HG02884 (cell line): Measurements from ENCODE around the gene EMD.
"Not testable (repeated sequence)": the region's sequence is repeated elsewhere in the genome, so short reads cannot be mapped to it uniquely, and the experiment has no call there.

Experiments used
- ATAC-seq: cut with Tn5 transposase; IDR thresholded peaks from one replicate; pipeline ENCODE4 v1.9.1; 2021; ENCODE audit warnings: mild to moderate bottlenecking, moderate library complexity; ENCODE audit not compliant: unreplicated experiment

EMD gene

GRCh38 chrX:154389812-154390747 is 11.0 kb downstream of the EMD start:
- ATAC-seq = peak; percentile 61

GRCh38 chrX:154396363-154396762 is 17.3 kb downstream of the EMD start:
- ATAC-seq = not testable (repeated sequence)

- peak; percentile 44 for ATAC-seq
Observed at GRCh38 chrX:154396973-154397887, 18.1 kb downstream of the EMD start.

- peak; percentile 68 for ATAC-seq
Observed at GRCh38 chrX:154397888-154398667, 19.0 kb downstream of the EMD start, which contains the start of gene RPL10. RPL10 (plus strand) TSS chrX:154398377; CDS start chrX:154398520, 143 bp downstream.

- no peak for ATAC-seq
Observed at GRCh38 chrX:154398668-154399526, 19.8 kb downstream of the EMD start.

GRCh38 chrX:154399527-154400368 is 20.7 kb downstream of the EMD start:
- no peak for ATAC-seq

- not testable (repeated sequence) for ATAC-seq
Observed at GRCh38 chrX:154400369-154400817, 21.3 kb downstream of the EMD start.

- ATAC-seq = no peak
Observed at GRCh38 chrX:154401045-154401799, 22.1 kb downstream of the EMD start.

GRCh38 chrX:154401918-154402621 is 23.0 kb downstream of the EMD start:
- ATAC-seq = no peak

- no peak for ATAC-seq
Observed at GRCh38 chrX:154402622-154403127, 23.6 kb downstream of the EMD start.

GRCh38 chrX:154403192-154403591 is 24.1 kb downstream of the EMD start:
- ATAC-seq = no peak

GRCh38 chrX:154403858-154404257 is 24.8 kb downstream of the EMD start:
- no peak for ATAC-seq

- no peak for ATAC-seq
Observed at GRCh38 chrX:154404625-154405192, 25.6 kb downstream of the EMD start.

- no peak for ATAC-seq
Observed at GRCh38 chrX:154408659-154409221, 29.6 kb downstream of the EMD start.

GRCh38 chrX:154409222-154409871 is 30.3 kb downstream of the EMD start, which contains the start of gene DNASE1L1:
DNASE1L1 (minus strand) TSS chrX:154409254; CDS start chrX:154405568, 3,686 bp downstream.
- ATAC-seq = no peak

GRCh38 chrX:154411981-154412340 is 32.9 kb downstream of the EMD start:
- peak; percentile 46 for ATAC-seq
